Measurements from ENCODE around the gene IKZF2.
"Not testable (repeated sequence)": the region's sequence is repeated elsewhere in the genome, so short reads cannot be mapped to it uniquely, and the experiment has no call there.

The IKZF2 gene

GRCh38 chr2:213032607-213033006 is 118.8 kb downstream of the IKZF2 start:
- no peak for DNase-seq

DNA sequence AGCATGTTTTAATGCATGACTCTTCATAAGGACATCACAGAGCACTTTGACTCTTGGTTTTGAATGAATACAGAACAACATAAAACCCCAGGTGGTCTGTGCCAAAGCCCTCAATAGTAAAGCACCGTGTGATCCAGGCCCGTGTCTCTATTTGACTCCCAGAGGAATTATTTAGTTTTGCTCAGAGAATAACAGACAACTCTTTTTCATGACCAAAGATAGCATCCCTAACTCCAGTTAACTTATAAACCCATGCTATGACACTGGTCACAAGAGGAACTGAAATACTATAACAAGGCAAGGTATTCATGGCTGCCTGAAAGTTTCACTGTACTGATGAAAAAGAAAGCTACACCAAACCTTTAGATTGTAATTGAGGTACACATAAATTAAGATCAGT is 128.4 kb downstream of the IKZF2 start:
- DNase-seq: no peak

DNA sequence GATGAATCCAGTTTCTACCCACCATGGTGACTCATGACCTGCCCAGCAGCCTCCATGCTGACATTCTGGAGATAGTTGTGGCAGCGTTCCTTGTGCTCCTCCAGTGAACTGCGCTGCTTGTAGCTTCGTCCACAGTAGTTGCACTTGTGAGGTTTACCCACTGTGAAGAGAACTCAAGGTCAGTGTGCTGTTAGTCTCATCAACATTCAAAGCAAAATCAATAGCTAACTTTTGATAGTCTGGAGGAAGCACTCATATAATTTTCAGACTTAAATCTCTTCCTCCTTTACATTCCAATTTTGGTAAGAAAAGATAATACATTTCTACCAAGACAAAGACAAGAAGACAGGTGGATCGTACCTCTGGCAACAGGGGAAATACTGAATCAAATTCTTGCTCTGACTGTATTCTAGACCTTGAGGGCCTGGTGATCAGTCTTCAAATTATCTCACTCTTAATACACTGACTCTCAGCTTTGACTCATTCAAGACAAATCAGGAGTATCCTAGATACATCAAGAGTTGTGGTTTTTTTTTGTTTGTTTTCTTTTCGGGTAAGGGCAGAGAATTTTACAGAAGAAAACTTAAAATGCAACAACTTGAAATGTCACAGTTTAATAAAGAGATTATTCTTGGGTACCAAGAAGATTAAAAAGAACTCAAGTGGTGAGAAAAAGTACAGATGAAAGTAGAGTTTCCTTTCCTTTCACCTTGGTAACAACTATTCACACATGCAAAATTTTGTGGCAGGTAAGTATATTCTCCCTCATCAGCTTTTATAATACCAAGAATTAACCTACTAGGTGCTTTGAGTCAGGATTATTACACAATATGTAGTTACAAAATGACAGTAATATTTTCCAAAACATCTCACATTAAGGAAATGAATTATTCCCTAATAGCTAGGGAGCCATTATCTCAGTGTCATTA is 129.2 kb downstream of the IKZF2 start:
- no peak for DNase-seq

GRCh38 chr2:213020913-213021312 is 130.5 kb downstream of the IKZF2 start:
- DNase-seq: not testable (repeated sequence)

DNA sequence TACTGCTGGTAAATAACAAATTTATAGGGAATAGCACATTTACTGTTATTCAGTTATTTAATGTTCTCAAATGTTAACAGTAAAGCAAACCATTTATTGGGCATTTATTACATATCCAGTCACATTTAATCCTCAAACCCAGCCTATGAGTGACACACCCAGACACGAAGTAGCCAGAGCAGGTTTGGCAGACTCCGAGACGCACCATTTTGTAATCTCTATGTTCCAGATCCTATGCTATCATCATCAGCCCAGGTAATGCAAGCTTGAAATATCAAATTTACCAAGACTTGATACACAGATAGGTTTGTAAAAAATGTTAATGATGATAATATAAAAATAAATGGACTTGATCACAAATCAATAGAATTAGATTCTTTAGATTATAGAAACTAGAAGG is 131.1 kb downstream of the IKZF2 start:
- no peak for DNase-seq

GRCh38 chr2:213019368-213019767 is 132.0 kb downstream of the IKZF2 start:
- no peak for DNase-seq

GRCh38 chr2:213018340-213018901 is 133.0 kb downstream of the IKZF2 start:
- DNase-seq: no peak

GRCh38 chr2:213017404-213017803 is 134.0 kb downstream of the IKZF2 start:
- no peak for DNase-seq

- DNase-seq: no peak
These were observed 134.4 kb downstream of the IKZF2 start for GRCh38 chr2:213016984-213017351.

DNA sequence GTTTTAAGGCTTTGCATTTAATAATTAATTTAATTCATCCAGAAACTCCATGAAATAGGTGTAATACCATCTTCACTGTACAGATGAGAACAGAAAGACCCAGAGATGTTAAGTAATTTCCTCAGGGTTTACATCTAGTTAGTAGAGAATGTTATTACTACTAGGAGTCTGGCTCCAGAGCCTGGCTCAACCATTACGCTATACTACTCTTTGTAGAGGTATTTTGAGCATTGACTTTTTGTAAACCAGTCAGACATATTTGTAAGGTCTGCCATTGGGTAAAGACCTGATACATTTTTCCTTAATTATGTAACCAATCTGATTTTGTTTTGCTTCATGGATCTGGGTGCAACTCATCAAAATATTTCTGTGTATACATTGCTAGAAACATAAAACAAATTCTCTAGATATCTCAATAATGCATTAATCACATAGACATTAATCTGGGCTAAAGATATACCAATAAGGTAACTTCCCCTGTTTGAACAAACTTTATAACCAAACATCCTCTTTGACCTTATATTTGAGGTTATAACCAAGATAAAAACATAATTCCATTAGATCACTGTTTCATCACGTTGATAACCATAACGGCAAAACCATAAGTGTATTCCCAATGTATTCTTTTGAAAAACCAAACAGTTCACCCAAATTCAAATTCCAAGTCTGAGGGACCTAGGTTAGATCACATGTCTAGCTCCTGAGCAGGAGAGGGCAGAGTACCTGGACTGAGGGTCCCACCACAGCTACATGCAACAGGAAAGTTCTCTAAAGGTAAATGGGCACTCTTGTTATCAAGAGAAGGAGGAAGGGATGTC is 135.0 kb downstream of the IKZF2 start:
- no peak for DNase-seq

DNA sequence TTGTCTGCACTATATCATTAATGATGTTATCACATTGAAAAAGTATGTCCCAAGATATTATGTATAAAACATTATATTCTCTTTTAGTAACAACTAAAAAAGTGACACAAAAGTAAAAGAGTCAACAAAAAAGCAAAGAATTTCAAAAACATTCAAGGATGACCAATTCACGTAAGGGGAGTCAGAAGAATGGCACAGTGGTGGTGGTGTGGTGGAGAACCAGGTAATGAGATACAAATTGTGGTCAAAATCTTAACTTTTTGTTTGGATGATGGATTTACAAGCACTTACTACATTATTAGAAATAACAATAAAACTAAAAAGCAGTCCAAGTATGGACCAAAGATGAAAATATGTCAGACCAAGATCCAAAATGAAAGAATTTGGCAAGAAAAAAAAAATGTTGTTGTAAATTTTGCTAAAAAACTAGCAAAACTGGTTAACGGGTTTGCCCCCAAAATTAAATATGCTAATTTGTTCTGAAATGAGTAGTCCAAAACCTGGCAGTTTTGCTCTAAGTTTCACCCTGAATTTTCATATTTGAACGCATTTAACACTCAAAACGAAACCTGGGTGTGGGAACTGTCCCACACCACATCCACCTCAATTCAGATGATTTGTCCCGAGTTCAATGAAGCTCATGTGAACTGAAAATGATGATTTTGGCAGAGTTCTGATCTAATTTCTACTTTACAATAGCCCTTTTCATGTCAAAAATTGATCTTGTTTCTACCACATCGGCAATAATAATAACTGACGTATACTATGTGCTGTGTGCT is 135.8 kb downstream of the IKZF2 start:
- DNase-seq: no peak

GRCh38 chr2:213013979-213014378 is 137.4 kb downstream of the IKZF2 start:
- DNase-seq: no peak

GRCh38 chr2:213011505-213011904 is 139.9 kb downstream of the IKZF2 start:
- DNase-seq: no peak

DNA sequence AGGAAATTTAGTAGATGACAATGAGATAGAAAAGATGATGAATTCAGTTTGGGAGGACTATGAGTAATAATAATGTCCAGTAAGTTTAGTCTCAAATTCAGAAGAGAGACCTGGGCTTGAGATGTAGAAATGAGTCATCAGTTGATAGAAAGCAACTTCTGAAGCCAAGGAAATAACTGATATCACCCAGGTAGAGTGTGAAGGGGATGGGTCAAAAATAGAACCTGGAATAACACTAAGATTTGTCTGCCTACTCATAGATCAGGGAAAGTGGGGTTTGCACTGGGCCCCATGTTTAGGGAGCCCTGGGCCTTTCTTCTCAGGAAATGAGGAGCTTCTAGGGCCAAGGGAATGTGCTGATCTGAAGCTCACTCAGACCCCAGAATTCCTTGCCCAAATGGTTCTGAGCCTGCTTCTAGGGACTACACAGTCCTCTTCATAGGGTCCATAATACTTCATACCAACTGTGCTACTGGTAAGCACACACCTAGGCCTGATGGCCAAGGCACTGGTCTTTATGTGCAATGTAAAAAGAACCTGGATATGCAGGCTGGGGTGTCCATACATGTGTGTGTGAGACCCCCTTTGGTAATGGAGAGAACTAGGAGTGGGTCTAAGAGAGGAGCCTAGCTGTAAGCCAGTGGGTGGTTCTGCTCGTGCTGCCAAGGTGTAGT is 141.2 kb downstream of the IKZF2 start:
- DNase-seq: no peak

- no peak for DNase-seq
These were observed 144.0 kb downstream of the IKZF2 start for GRCh38 chr2:213007290-213007838.

- no peak for DNase-seq
These were observed 147.1 kb downstream of the IKZF2 start for GRCh38 chr2:213004197-213004821.

DNA sequence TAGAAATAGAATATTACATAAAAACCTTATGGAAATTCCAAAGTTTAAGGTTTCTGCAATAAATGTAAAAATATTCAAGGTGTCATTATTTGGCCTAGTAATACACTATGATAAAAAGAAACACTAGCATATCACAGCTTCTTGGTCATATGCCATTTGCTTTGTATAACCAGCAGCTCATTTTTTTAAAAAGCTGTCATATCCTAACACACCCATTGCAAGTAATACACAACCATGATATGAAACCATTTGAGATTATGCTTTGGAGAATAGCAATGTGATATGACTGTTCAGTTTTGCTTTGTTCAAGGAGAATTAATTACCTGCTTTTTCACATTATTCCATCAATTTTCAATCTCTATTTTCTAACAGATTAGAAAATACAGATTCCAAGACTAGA is 149.0 kb downstream of the IKZF2 start:
- DNase-seq: no peak

- no peak for DNase-seq
These were observed 150.0 kb downstream of the IKZF2 start for GRCh38 chr2:213001297-213001910.

DNA sequence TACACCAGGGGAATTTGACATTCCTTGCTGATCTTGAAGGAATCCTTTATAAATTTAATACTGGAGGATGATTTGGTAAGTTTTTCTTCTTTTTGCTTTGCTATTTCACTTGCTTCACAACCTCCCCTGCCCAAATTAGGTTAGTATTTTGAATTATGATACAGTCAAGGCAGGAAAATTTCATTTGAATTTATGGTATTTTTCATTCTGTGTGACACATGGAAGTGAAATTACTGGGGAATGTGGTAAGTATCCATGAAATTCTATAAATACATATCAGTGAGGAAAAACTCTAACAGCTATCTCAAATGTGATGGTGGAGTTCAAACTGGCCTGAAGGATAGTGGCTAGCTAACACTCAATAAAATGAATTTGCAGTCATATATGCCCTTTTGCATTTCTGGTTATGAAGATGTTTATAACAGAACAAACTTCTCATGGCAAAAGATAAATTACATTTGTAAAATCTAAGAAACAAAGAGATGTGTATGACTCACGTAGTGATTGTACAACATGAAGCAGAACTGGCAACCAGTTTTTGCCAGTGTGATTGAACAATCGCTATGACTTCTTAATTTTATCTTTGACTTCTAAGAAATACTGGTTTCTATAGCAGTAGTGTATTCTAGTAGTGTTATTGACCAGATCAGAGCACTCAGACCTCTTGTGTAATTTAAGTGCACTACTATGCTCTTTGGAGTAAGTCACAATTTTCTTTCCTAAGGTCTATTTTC is 152.6 kb downstream of the IKZF2 start:
- DNase-seq: no peak

DNA sequence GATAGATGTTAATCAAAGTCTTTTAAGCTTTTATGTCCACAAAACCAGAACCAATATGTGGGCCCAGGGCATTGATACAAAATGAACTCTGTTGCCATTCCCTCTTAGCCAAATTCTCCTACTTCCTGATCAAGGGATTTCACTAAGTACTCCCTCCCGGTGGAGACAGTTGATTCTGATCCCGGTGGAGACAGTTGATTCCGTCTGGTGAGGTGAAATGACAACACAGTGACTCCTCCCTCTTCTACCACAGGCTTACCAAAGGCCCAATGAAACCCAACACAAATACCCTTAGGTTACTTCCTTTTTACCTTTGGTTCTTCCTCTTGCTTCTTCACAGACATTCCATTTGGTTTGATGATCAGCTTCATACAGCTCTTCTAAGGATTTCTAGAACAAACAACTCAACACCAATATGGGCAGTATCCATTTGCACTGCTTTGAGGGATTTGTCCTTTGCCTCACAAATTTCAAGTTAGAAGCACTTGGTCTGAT is 153.8 kb downstream of the IKZF2 start:
- no peak for DNase-seq

Measured in GF-D8 (cell line).